ENCODE results near the gene CCDC88C.
A peak's percentile ranks its signal among the peaks of the same experiment; 100 is the strongest.

The CCDC88C gene

DNA sequence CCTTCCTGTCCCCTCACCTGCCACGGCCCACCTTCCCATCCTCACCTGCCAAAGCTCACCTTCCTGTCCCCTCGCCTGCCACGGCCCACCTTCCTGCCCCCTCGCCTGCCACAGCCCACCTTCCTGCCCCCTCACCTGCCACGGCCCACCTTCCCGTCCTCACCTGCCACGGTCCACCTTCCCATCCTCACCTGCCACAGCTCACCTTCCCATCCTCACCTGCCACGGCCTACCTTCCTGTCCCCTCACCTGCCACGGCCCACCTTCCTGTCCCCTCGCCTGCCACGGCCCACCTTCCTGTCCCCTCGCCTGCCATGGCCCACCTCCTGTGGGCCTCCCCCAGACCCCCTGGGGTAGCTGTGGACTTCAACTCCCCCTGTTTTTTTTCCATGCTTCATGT, 124.3 kb downstream of the CCDC88C start:
- DNase-seq (ENCODE audit: low read depth in 2 of 2), result no peak

DNA sequence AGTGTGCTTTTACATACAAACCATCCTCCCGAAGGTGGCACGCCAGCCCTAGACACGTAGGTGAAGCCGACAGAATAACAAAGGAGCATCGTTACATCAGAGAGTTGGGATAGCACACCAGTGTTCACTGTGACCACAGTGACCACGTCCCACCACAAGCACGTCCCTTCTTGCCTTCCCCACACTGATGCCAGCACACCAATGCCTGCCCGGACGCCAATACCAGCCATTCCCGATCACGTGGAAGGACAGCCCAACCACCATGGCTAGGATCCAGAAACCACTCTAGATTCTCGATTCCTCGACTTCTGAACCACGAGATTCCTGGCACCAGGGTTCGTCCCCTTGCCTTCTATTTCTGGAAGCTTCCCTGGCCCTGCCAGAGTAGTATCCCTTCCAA, 125.1 kb downstream of the CCDC88C start:
- DNase-seq (ENCODE audit: low read depth in 2 of 2), result no peak

DNA sequence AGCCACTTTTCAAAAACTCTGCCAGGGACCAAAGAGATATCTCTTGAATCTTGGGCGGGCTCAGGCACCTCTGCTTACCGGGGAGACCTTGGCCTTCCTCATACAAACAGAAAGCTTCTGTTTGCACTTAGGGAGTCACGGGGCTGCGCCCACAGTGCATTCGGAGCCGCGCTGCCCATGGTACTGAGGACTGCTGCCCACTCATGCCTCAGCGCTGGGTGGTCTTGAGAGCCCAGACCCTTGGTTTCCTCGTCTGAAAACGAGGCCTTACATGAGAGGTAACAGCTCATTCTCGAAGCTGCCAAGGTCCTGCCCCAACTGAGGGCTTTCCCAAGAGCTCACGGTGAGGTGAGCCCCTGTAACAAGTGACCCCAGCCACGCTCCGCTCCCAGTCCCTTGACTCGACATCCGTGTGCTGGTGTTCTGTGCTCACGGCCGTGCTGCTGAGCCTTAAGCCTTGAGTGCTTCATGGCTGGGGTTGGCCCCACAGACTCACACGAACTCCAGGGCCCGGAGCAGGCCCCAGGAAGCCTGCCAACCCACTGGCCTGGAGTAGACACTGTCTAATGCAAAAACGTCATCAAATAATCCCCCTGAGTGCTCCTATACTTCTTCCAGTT, 125.7 kb downstream of the CCDC88C start:
- no peak for DNase-seq (ENCODE audit: low read depth in 2 of 2)

DNA sequence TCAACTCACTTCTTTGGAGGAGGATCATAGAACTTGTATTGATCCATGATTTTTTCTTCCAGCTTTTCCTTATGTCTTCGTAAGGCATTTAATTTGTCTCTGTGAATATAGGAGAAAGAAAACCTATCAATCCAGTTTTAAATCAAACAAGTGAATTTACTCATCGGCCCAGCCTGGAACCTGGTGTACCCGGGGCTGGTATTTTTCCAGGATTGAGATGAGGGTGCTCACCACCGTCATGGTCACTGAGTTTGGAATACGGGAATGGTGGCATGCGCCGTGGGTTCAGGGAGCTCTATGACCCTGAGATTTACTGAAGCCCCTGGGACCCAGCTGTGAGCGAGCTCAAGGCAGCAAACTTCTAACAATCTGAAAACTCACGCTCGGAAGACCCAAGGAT, 126.6 kb downstream of the CCDC88C start:
- no peak for DNase-seq (ENCODE audit: low read depth in 2 of 2)

DNA sequence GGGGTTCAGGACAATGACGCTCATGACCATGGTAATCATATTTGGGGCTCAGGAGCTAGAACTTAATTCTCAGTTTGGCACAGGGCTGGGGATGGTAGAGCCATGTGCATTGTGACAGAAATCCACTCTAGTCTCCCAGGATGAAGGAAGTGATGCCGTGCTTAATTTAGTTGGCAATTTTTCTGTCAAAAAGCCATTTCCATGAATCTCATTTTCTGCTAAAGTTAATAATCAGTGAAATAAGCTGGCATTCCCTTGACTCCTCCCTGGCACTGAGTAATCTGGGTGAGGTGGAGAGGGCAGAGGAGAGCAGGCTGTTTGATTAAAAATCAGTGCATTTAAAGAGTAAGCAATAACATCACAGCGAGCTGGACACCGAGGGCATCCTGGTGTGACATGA, 128.2 kb downstream of the CCDC88C start:
- DNase-seq (ENCODE audit: low read depth in 2 of 2), result no peak

DNA sequence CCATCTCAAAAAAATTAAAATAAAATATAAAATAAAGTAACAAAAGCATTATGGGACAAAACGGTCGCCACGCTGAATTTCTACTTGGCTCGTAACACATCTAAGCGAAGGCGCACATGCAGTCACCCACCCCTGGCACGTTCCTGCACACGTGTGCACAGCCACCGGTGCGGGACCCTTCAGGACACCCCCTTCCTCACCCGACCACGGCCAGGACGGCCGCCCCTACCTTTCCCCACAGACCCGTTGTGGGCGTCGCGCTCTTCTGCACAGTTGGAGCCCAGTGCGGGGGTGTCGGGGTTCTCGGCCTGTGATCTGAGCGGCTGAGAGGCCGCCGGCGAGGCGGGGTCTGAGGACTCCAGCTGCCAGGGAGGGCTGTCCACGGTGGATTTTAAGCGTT, 128.7 kb downstream of the CCDC88C start:
- no peak for DNase-seq (ENCODE audit: low read depth in 2 of 2)

DNA sequence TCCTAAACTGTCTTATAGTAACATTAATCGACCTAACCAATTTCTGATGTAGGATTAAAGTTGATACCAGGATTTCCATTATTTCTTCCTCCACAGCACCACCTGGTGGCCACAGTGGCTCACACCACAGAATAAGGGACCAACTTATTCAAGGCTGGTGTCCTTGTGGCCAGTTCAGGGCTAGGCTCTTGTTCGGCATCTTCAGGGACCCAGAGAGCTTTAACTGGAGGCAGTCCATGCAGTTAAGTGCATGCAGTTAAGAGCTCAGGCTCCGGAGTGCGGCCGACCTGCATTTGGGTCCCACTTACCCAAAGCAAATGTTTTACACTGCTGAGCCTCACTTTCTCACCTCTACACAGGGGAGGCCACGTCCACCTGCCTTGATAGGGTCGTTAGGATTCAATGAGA, 131.1 kb downstream of the CCDC88C start:
- peak; percentile 33 to 40 for DNase-seq (ENCODE audit: low read depth in 2 of 2)

DNA sequence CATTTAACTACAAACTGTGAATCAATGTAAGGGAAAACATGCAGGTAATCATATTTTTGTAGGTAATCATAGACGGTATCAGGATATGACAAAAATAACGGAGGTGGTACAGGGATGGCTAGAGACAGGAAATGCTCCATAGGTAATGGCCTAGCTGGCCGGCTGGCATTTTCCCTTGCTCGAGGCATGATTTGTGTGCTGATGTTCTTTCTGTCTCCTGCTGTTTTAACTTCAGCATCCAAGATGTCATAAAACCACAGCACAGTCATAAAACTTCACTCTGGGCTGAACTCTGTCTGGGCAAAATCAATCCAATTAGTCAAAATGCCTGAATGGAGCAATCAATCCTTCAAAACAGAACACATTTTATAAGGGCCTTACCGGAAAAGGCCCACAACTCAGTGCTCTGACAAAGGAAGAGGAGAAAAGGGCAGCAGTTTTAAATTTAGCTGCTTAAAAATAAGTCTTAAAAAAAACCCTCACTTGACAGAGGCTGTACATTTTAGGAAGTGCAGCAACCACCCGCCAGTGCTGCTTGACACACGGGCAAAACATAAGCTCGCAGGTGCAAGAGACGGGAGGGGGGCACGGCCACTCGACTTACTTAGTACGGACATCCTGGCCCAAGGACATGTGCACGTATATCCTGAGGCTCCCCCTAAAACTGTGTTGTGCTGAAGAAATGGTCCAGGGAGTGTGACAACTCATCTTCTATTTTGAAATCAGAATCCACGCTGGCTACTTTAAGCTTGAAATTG, 132.7 kb downstream of the CCDC88C start:
- DNase-seq (ENCODE audit: low read depth in 2 of 2), result no peak

DNA sequence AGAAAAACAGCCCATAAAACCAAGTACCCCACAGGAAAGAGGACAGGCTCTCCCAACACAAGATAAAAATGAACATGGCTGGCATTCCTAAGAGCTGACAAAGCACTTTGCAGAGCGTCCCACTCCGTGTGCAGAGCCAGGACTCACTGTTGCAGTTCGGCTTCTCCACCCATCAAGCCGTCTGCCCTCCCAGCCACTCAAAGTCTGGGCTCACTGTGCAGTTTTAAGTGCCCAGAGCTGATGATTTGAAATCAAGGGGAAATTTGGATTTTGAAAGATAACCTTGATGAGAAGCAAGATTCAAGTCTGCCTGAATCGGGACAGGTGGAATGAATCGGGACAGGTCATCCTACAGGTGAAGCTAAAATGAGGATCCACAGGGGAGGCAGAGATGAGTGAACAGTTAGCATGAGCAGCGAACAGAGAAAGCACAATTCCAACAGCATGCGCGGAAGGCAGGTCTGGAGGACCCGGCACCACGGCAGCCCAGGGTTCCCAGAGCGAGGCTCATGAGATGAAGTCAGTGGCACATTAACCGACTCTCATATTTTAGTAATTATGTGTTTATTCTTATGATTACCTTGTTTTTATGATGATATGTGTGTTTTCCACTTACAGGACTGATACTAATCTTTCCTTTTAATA, 133.4 kb downstream of the CCDC88C start:
- peak; percentile 44 for DNase-seq (ENCODE audit: low read depth in 2 of 2)

DNA sequence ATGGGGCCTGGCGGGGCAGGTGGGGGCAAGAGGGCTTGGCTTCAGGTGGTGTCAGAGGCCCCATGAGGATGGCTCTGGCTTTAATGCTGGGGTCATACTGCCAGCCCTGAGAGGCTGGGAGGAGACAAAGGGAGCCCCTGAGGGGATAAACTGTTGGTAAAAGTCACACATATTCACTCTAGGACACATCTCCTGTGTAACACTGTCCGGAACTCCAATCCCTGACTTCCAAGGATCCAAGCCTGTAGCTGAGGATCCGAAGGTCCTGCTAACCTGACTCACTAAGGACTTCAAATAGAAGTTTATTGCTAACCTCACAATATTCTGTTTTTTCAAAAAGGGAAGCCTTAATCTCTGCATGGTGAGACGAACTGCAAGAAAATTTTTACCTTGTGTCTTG, 134.0 kb downstream of the CCDC88C start:
- DNase-seq (ENCODE audit: low read depth in 2 of 2), result no peak

DNA sequence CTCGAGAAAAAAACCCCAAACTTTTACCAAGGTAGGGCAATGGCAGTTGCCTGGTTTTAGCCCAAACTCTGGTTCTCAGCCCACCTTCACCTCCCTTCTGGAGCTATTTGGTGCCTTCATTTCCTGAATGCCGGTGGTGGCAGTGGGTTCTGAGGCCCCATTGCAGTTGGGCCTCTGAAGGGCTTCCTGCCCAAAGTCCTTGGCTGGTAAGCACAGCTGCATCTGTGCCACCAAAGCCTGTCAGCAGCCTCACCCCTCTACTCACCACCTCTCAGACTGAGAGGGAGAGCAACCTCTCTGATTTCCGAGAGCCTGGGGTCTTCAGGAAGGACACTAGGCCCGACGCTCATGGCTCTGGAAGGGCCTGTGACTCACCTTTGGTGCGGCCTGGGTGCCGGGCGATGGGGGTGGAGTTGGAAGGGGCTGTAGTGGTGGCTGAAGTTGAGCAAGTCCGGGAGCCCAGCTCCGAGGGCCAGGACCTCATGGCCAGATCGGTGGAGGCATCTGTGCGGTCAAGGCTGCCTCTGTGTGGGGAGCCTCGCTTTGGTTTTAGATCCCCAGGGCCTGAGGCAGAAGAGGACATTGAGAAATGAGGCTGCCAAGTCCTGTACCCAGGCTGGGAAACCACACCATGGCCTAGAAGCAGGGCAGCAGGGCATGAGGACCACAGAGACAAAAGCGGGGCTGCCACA, 134.5 kb downstream of the CCDC88C start:
- no peak for DNase-seq (ENCODE audit: low read depth in 2 of 2)

DNA sequence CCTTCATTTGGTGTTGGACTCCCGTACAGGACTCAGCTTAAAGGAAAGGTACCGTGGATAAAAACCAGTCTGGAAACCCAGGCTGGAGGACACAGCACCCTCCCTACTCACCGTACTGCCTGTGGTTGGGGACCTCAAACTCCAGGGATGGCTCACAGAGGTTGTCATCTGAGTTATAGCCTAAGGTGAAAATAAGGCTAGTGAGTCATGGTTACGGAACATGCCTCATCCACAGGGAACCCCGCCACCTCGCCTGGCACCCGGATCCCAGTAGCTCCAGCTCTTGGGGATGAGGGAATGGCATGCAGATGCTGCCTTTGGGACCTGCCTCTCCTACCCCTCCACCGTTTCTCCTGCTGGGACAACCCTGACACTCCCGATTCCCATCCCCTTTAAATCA, 136.3 kb downstream of the CCDC88C start:
- DNase-seq (ENCODE audit: low read depth in 2 of 2), result no peak

DNA sequence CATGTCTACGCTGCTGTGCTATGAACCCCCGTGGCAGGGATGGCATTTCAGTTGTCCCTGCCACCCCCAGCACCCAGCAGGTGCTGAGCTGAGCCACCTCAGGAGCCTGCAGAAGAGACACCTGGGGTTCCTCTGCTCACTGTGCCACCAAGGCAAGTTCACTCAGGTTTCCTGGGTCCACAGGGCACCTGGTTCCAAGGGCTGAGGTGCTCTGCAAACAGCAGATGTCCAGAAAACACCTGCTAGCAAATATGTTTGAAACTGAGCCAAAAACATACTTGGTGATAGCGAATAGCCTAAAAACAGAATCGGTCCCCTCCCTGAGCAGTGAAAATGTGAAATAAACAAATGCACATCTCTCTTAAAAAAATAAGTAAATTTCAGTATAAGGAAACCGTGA, 137.5 kb downstream of the CCDC88C start:
- no peak for DNase-seq (ENCODE audit: low read depth in 2 of 2)

DNA sequence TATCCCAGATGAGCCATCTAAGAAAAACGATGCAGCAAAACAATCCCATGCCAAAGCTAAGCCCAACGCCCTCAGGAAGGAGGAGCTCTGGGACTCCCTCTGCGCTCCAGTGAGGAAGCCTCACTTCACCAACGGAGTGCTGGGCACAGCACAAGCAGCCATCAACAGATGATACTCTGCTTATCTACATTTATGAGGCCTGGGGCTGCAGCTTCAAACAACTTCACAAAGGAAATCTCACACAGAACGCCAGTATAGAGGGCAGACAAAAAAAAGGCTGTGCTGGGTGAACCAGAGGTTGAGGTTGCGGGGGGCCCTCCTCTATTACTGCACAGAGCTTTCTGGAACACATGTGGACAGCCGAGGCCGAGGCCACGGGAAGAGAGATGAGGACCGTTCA, 138.3 kb downstream of the CCDC88C start:
- no peak for DNase-seq (ENCODE audit: low read depth in 2 of 2)

DNA sequence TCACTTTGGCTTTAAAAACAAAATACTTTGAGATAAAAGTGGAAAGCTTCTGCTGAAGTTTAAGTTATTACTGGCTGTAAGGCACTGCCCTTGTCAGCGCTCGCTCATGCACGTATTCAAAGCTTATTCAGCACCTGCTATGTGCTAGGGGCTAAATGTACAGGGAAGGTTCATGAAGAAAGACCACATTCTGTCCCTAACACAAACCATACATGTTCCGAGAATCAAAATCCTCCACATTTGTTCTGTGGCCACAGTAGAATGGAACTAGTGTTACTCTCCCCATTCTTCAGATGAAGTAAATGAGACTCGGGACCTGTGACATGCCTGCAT, 139.3 kb downstream of the CCDC88C start:
- DNase-seq (ENCODE audit: low read depth in 2 of 2), result no peak

DNA sequence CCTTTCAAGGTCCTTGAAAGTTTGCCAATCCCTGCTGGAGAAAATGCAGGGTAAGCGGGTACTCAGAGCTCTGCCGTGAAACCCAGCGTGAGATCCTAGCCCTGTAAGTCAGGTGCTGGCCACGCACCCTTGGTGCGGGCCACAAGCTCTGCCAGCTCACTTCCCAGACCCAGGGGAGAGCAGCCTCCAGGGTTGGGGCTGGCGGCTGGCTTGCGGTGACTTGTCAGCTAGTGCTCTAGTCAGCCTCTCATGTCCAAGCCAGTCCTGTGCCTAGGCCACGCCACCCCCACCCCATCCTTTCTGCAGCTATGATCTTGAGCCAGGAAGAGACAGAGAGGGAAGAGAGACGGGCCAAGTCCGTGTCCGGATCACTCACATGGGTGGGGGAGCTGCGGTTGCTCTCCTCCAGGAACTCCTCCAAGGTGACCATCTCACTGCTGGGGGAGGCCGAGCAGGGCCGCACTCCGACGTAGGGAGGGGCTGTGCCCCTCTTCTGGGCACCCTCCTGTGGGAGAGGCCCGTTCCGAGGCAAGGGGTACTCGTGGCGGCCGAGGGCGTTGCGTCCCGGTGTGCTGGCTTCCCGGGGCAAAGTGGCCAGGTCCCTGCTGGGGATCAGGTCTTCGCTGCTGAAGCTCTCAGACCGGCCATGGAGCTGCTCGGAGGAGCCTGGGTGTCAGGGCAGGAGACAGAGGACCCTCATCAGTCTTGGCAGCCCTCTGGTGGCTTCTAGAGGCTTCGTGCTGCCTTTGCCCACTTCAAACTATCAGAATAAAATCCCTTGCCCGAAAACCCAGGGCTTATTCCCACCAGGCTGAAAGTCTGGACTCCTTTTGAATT, 139.9 kb downstream of the CCDC88C start:
- DNase-seq (ENCODE audit: low read depth in 2 of 2), result no peak

DNA sequence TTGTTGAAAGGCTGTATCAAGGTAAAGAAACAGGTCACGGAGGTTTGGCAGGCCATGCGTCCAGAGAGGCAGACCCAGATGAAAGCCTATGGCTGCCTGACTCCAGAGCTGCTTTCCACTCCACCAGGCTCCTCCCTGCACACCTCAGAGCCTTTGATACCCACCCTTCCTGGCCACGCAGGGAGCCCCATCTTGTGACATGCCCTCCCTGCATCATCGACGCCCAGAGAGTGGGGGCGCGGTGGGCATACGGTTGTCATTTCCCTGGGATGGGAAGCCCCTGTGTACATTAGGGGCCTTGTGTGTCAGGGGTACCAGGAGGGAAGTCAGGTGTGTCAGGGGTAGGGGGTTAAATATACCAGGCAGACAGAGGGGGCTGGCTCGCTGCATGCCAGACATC, 142.8 kb downstream of the CCDC88C start:
- no peak for DNase-seq (ENCODE audit: low read depth in 2 of 2)

DNA sequence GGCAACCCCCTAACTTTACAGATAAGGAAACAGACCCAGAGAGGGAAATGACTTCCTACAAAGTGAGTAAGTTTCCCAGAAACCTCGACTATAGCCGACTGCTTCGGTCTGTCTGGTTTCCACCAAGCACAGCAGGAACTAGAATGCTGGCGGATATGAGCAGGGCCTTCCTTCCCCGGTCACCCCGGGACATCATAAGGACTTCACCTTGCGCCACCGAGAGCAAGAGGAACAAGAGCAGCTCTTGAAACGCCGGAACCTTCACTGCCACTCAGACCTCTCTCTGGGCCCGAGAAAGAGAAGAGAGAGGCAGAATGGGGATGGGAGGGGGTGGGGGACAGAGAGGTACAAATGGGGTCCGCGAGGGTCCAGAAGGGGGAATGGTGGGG, 143.7 kb downstream of the CCDC88C start:
- no peak for DNase-seq (ENCODE audit: low read depth in 2 of 2)

DNA sequence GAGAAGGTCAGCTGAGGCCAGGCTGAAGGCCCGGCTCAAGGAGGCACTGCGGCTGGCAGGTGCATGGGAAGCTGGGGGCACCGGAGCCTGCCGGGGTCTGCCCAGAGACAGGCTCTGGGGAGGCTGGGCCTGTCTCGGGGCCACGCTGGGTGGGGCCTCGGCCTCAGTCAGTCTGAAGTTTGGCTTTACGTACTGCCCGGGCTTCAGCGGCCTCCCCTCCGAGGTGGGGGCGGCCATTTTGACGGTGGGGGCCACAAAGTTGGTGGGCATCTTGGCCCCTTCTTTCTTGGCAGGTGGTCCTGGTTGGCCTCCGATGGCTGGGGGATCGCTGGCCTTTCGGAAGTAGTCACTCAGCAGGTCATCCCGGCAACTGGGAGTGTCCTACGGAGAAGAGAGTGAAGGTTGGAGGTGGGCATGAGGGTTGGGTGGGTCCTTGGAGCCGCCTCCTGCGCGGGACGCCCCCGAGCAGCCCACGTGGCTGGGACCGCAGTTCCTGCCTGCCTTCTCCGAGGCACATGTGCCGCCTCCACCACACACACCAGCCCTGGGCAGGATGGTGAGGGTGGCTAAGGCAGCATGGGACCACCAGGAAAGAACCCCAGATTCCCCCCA, 144.2 kb downstream of the CCDC88C start:
- no peak for DNase-seq (ENCODE audit: low read depth in 2 of 2)

DNA sequence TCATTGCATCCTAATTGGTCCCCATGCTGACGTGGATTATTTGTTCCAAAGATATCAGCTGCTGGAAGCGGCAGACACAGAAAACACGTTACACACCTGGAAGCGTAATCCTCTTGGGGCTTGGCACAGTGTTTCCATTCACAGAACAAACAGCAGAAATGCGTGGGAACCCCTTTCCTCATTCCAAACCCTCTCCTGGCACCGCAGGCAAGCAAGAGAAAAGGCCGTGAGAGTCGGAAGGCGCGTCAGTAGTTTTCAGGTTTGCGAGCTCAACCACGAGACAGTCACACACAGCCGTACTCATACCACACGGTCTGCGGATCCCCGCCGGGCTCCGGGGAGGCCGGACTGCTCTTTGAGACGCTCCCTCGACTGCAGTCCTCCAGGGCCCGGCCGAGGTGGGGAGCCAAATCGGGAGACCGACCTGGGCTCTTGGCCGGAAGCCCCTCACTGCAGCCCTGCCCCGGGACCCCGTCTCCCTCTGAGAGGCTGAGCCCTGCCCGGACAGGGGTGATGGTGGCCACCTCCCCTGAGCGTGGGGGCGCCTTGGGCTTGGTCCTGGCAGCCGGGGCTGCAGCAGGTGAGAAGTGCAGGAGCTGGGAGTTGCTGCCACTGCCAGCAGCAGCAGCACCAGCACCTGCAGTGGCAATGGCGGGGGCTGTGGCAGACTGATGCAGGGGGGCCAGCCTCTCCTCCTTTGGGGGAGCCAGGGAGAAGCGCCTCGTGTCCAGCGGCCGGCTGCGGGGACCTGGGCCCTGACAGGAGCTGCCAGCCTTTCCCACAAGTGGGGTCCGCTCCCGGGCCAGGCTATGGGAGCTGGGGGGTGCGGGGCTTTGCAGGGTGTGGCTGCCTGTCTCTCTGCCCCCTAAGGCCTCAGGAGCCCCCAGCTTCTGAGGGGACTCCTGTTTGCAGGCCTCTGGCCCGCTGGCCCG, 145.0 kb downstream of the CCDC88C start:
- no peak for DNase-seq (ENCODE audit: low read depth in 2 of 2)

Data from fibroblast of skin of left biceps (primary cell).